H1 (cell line): ENCODE results near the gene CEP89. TPM values are rescaled to one million over a fixed set of nuclear protein-coding genes. Genes with fewer than 3 reads are reported as not detected.

Source experiments
- ATF3 ChIP-seq: IDR thresholded peaks from 2 replicates; pipeline ENCODE4 v1.6.1; 2011; ENCODE audit warnings: low read depth, mild to moderate bottlenecking, low read length; ENCODE audit not compliant: insufficient read depth
- CBX5 ChIP-seq: fragments of 300-800, 300-1000 bp; sonication (generic); IDR thresholded peaks from 2 replicates; pipeline ENCODE4 v1.7.1; 2016; ENCODE audit warnings: antibody characterized with exemption, low read length, low read depth
- EGR1 ChIP-seq: IDR thresholded peaks from 2 replicates; pipeline ENCODE4 v1.6.1; 2011; ENCODE audit warnings: low read depth, low read length, borderline replicate concordance
- FOSL1 ChIP-seq: IDR thresholded peaks from 2 replicates; pipeline ENCODE4 v1.6.1; 2011; ENCODE audit warnings: mild to moderate bottlenecking, low read depth, low read length, moderate library complexity; ENCODE audit not compliant: insufficient read depth
- JUND ChIP-seq: IDR thresholded peaks from 2 replicates; pipeline ENCODE4 v1.6.1; 2011; ENCODE audit warnings: mild to moderate bottlenecking, improper control_type of control experiment, low read length
- KDM4A ChIP-seq: IDR thresholded peaks from one replicate; pipeline ENCODE4 v1.7.1; 2012; ENCODE audit warnings: low read depth, mild to moderate bottlenecking, moderate library complexity, low read length, inconsistent platforms; ENCODE audit not compliant: severe bottlenecking
- PHF8 ChIP-seq: fragments of 200-600 bp; sonication (generic); conservative IDR thresholded peaks from 2 replicates; pipeline ENCODE4 v1.7.1; 2012; ENCODE audit warnings: low read depth, mild to moderate bottlenecking, inconsistent platforms, low read length, moderate library complexity
- RAD21 ChIP-seq, 2 experiments: IDR thresholded peaks in 1 of 2; conservative IDR thresholded peaks in 1 of 2; 2 replicates each; pipeline ENCODE4 v1.6.1; 2011; ENCODE audit warnings: low read depth in 2 of 2, low read length in 2 of 2, improper control_type of control experiment in 1 of 2, inconsistent platforms in 1 of 2, mild to moderate bottlenecking in 1 of 2, moderate library complexity in 1 of 2
- polyA plus RNA-seq, 7 experiments: library from polyadenylated mRNA; depleted of rRNA in 3 of 7; stranded (reverse) in 5 of 7; unstranded in 2 of 7; fragments of >200 nt in 5 of 7; fragments of 200-250 nt in 2 of 7; gene quantifications; 1 replicate in 5 of 7; 2 replicates in 1 of 7; 4 replicates in 1 of 7; pipeline versions ENCODE4 v1.2.1 to v1.2.3, GENCODE V29; 2011 to 2013; ENCODE audit warnings: missing spikeins in 2 of 7, mixed read lengths in 2 of 7
- total RNA-seq: library from RNA; stranded (reverse); fragmentation: NEBNext Ultra II Directional; extraction: Animal tissue kit (Norgen Biotek cat#: 25700); gene quantifications from 2 replicates; pipeline ENCODE4 v1.2.1, GENCODE V29; 2021

The CEP89 gene
- total and polyA plus RNA-seq, 2 of the 8 experiments (the other 6 are each of a cell fraction or from before 2014, with no cell fraction given): 23.0 to 23.6 TPM

DNA sequence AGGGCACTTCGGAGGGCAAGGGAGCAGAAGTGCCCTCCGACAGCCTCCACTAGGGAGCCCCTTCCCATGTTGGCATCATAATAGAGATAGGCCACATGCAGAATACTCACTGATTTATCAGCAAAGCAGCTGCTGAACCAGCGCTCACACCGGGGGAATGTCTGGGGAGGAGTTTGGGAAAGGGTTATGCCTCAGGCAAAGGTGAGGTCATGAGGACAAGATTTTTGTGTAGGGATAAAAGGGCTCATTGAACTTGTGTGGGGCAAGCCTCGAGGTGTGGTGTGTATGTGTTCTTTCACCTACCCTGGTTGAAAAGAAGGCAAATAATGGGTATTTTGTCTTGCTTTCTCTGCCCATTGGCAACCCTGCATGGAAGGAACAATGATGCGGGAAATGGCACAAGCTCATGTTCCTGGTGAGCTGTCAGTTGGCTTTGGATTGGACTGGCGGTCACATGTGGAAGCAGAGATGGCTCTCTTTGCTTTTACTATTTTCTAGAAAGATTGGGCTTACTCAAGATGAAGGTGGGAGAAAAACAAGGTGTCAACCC, 63.0 kb downstream of the CEP89 start (continued):
- no peak for TF ChIP-seq RAD21 (IDR thresholded peaks at IDR 0.05 in 1 of 2, conservative IDR thresholded peaks at IDR 0.05 in 1 of 2; ENCODE audit: low read depth in 2 of 2, low read length in 2 of 2)
- no peak for TF ChIP-seq JUND
- no peak for TF ChIP-seq FOSL1
- TF ChIP-seq KDM4A: no peak
- TF ChIP-seq EGR1: no peak
- no peak for TF ChIP-seq PHF8
- no peak for TF ChIP-seq CBX5
- TF ChIP-seq ATF3: no peak
